HepG2 (cell line): ENCODE results near the gene OR6C4. TPM values are rescaled to one million over a fixed set of nuclear protein-coding genes. Genes with fewer than 3 reads are reported as not detected.
A peak's percentile ranks its signal among the peaks of the same experiment; 100 is the strongest.

ENCODE experiments used
- HOXA3 ChIP-seq: sonication (generic); formaldehyde crosslinking; IDR thresholded peaks from 2 replicates; pipeline ENCODE4 v1.5.0; 2020; ENCODE audit warnings: missing genetic modification reagents
- LCORL ChIP-seq, 2 experiments: fragments of 450-650 bp in 1 of 2; sonication (generic) in 1 of 2; formaldehyde crosslinking in 1 of 2; IDR thresholded peaks; 2 replicates each; pipeline versions ENCODE4 v1.5.0 to v1.6.1; 2017 to 2020; ENCODE audit warnings: antibody characterized with exemption in 1 of 2, missing genetic modification reagents in 1 of 2
- MAFF ChIP-seq: IDR thresholded peaks from 2 replicates; pipeline ENCODE4 v1.6.1; 2011; ENCODE audit warnings: low read depth, low read length, improper control_type of control experiment
- NBN ChIP-seq: fragments of 450-650 bp; conservative IDR thresholded peaks from 2 replicates; pipeline ENCODE4 v1.6.1; 2017
- PAX8 ChIP-seq: sonication (generic); formaldehyde crosslinking; IDR thresholded peaks from 2 replicates; pipeline ENCODE4 v1.8.0; 2022; ENCODE audit warnings: mild to moderate bottlenecking, missing genetic modification reagents, borderline replicate concordance
- RFX3 ChIP-seq: IDR thresholded peaks from 2 replicates; pipeline ENCODE4 v1.6.1; 2016; ENCODE audit warnings: missing biosample characterization, missing genetic modification reagents
- ZFP90 ChIP-seq: sonication (generic); formaldehyde crosslinking; IDR thresholded peaks from 2 replicates; pipeline ENCODE4 v1.8.0; 2022; ENCODE audit warnings: missing genetic modification reagents, mild to moderate bottlenecking, inconsistent platforms, borderline replicate concordance
- ZNF790 ChIP-seq: sonication (generic); formaldehyde crosslinking; IDR thresholded peaks from 2 replicates; pipeline ENCODE4 v1.8.0; 2022; ENCODE audit warnings: missing genetic modification reagents, mild to moderate bottlenecking, borderline replicate concordance
- polyA plus RNA-seq, 8 experiments: library from polyadenylated mRNA; depleted of rRNA in 3 of 8; stranded (reverse) in 7 of 8; unstranded in 1 of 8; fragments of >200 nt; fragmentation: Illumina TruSeq in 4 of 8; extraction: Trizol in 4 of 8; gene quantifications; 2 replicates each; pipeline versions ENCODE4 v1.2.1 to v1.2.3, GENCODE V29; 2011 to 2016; ENCODE audit warnings: low read depth in 4 of 8, missing spikeins in 1 of 8, mixed read lengths in 1 of 8; ENCODE audit not compliant: insufficient read depth in 1 of 8
- total RNA-seq, 5 experiments: library from RNA; depleted of rRNA; stranded (reverse); fragments of >200 nt; fragmentation: Illumina TruSeq; extraction: Trizol; gene quantifications; 2 replicates each; pipeline ENCODE4 v1.2.3, GENCODE V29; 2016; ENCODE audit warnings: low read depth in 1 of 5
- TF ChIP-seq, protein P1 (sequence below), 2 experiments: fragments of 450-650 bp in 1 of 2; sonication (generic) in 1 of 2; formaldehyde crosslinking in 1 of 2; IDR thresholded peaks; 2 replicates each; pipeline versions ENCODE4 v1.6.1 to v1.8.0; 2016 to 2022; ENCODE audit warnings: antibody characterized with exemption in 1 of 2, mild to moderate bottlenecking in 1 of 2, missing genetic modification reagents in 1 of 2
- TF ChIP-seq, protein P2 (sequence below): sonication (generic); formaldehyde crosslinking; IDR thresholded peaks from 2 replicates; pipeline ENCODE4 v1.8.1; 2022; ENCODE audit warnings: low read depth, mild to moderate bottlenecking, missing genetic modification reagents
- TF ChIP-seq, protein P3 (sequence below): IDR thresholded peaks from 2 replicates; pipeline ENCODE4 v1.6.1; 2018; ENCODE audit warnings: missing genetic modification reagents, mild to moderate bottlenecking, missing compliant biosample characterization

OR6C4 gene
- total and polyA plus RNA-seq, 2 of the 13 experiments (the other 11 are each of a cell fraction or from before 2014, with no cell fraction given), result not detected

DNA sequence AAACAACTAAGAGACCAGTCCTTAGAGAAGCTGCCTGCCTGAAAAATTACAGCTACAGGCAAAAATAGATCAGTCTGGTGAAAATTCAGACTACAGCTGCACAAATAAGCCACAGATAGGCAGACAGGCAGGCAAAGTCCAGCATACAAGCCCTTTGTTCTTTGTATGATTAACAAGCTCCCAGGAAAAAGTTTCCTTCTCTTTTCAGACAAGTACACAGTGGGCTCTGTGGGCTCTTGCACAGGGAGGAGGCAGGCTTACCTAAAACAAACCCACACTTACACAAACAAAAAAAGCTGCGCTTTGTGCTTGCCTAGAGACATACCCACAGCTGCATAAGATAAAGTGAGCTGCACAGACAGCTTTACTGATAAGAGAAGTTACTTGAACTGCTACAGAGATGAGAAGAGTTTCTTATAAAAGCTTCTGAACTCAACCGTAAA, 49.6 kb upstream of the OR6C4 start (continued):
- TF ChIP-seq, protein P1, sequence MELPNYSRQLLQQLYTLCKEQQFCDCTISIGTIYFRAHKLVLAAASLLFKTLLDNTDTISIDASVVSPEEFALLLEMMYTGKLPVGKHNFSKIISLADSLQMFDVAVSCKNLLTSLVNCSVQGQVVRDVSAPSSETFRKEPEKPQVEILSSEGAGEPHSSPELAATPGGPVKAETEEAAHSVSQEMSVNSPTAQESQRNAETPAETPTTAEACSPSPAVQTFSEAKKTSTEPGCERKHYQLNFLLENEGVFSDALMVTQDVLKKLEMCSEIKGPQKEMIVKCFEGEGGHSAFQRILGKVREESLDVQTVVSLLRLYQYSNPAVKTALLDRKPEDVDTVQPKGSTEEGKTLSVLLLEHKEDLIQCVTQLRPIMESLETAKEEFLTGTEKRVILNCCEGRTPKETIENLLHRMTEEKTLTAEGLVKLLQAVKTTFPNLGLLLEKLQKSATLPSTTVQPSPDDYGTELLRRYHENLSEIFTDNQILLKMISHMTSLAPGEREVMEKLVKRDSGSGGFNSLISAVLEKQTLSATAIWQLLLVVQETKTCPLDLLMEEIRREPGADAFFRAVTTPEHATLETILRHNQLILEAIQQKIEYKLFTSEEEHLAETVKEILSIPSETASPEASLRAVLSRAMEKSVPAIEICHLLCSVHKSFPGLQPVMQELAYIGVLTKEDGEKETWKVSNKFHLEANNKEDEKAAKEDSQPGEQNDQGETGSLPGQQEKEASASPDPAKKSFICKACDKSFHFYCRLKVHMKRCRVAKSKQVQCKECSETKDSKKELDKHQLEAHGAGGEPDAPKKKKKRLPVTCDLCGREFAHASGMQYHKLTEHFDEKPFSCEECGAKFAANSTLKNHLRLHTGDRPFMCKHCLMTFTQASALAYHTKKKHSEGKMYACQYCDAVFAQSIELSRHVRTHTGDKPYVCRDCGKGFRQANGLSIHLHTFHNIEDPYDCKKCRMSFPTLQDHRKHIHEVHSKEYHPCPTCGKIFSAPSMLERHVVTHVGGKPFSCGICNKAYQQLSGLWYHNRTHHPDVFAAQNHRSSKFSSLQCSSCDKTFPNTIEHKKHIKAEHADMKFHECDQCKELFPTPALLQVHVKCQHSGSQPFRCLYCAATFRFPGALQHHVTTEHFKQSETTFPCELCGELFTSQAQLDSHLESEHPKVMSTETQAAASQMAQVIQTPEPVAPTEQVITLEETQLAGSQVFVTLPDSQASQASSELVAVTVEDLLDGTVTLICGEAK (IDR thresholded peaks at IDR 0.05), result no peak
- TF ChIP-seq, protein P1 (CRISPR knock-in tag; IDR thresholded peaks at IDR 0.05), result no peak; the same call in 1 of the 2 replicates
- TF ChIP-seq LCORL (IDR thresholded peaks at IDR 0.05) (no peak), LCORL (CRISPR knock-in tag; IDR thresholded peaks at IDR 0.05) (peak; percentile 65; the same call in 1 of the 2 replicates), ZNF790 (no peak), NBN (no peak), HOXA3 (CRISPR knock-in tag) (peak; percentile 33; the same call in 1 of the 2 replicates), RFX3 (CRISPR knock-in tag) (no peak), ZFP90 (CRISPR knock-in tag) (0 out of 2 replicates have a peak, but pooled peaks have one; percentile 34), PAX8 (CRISPR knock-in tag) (no peak), MAFF (peak; percentile 23; the same call in 1 of the 2 replicates)
- TF ChIP-seq, protein P2, sequence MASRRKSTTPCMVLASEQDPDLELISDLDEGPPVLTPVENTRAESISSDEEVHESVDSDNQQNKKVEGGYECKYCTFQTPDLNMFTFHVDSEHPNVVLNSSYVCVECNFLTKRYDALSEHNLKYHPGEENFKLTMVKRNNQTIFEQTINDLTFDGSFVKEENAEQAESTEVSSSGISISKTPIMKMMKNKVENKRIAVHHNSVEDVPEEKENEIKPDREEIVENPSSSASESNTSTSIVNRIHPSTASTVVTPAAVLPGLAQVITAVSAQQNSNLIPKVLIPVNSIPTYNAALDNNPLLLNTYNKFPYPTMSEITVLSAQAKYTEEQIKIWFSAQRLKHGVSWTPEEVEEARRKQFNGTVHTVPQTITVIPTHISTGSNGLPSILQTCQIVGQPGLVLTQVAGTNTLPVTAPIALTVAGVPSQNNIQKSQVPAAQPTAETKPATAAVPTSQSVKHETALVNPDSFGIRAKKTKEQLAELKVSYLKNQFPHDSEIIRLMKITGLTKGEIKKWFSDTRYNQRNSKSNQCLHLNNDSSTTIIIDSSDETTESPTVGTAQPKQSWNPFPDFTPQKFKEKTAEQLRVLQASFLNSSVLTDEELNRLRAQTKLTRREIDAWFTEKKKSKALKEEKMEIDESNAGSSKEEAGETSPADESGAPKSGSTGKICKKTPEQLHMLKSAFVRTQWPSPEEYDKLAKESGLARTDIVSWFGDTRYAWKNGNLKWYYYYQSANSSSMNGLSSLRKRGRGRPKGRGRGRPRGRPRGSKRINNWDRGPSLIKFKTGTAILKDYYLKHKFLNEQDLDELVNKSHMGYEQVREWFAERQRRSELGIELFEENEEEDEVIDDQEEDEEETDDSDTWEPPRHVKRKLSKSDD (CRISPR knock-in tag), result no peak
- TF ChIP-seq, protein P3, sequence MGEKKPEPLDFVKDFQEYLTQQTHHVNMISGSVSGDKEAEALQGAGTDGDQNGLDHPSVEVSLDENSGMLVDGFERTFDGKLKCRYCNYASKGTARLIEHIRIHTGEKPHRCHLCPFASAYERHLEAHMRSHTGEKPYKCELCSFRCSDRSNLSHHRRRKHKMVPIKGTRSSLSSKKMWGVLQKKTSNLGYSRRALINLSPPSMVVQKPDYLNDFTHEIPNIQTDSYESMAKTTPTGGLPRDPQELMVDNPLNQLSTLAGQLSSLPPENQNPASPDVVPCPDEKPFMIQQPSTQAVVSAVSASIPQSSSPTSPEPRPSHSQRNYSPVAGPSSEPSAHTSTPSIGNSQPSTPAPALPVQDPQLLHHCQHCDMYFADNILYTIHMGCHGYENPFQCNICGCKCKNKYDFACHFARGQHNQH, result peak; percentile 81
